ENCODE data around the gene NAALADL1. TPM values are rescaled to one million over a fixed set of nuclear protein-coding genes. Genes with fewer than 3 reads are reported as not detected.
A peak's percentile ranks its signal among the peaks of the same experiment; 100 is the strongest.

The NAALADL1 gene
- total and polyA plus RNA-seq, 2 experiments from 2014 or later = 11.1 to 13.7 TPM

- no peaks in the 10 kb centered on the region for H3K27me3 ChIP-seq (ENCODE audit: insufficient read depth)
- no peaks in the 10 kb centered on the region for H3K36me3 ChIP-seq (ENCODE audit: insufficient read depth)
- H2AFZ ChIP-seq = peak within 1 kb of the TSS; percentile 95
- peak within 1 kb of the TSS; percentile 96 for H3K27ac Mint-ChIP-seq
- H3K36me3 Mint-ChIP-seq (ENCODE audit: low read depth) = peaks cover 24% of the 10 kb centered on the region
- no peaks in the 10 kb centered on the region; the same call in 2 of the 3 replicates for H3K9me3 Mint-ChIP-seq
- H3K27me3 Mint-ChIP-seq (ENCODE audit: insufficient read depth, low read depth, poor library complexity) = peaks cover 15% of the 10 kb centered on the region
- ATAC-seq (peak; percentile 82), DNase-seq (ENCODE audit: low spot score) (peak; percentile 95)
- H3K4me2 ChIP-seq = peak within 1 kb of the TSS; percentile 99
- H3K9me2 ChIP-seq (ENCODE audit: insufficient read depth) = no peaks in the 10 kb centered on the region
- peaks cover 20% of the 10 kb centered on the region; the same call in 1 of the 2 replicates for H3F3A ChIP-seq (replicated peaks; ENCODE audit: low read depth)
- H3K4me3 ChIP-seq = peak within 1 kb of the TSS; percentile 88
- peak within 1 kb of the TSS; percentile 86 for H3K4me3 Mint-ChIP-seq
- H4K20me1 ChIP-seq (replicated peaks; ENCODE audit: insufficient read depth) = 0 out of 2 replicates have a peak, but pooled peaks cover 2% of the 10 kb centered on the region
- no peaks in the 10 kb centered on the region; the same call in 1 of the 2 replicates for H3K4me1 ChIP-seq (ENCODE audit: insufficient read depth)
- peaks cover 13% of the 10 kb centered on the region; the same call in 2 of the 3 replicates for H3K4me1 Mint-ChIP-seq
- H3K27ac ChIP-seq (ENCODE audit: low read depth) = peak within 1 kb of the TSS; percentile 99
- peaks cover 11% of the 10 kb centered on the region; the same call in 1 of the 2 replicates for H3K79me2 ChIP-seq (replicated peaks; ENCODE audit: insufficient read depth)
- TF ChIP-seq REST (IDR thresholded peaks at IDR 0.05; ENCODE audit: unreplicated experiment) (no peak), ZNF462 (CRISPR knock-in tag; IDR thresholded peaks at IDR 0.05) (no peak), EZH2phosphoT487 (IDR thresholded peaks at IDR 0.05; ENCODE audit: unreplicated experiment) (no peak), POLR2AphosphoS5 (IDR thresholded peaks at IDR 0.05; ENCODE audit: low read depth) (peak; percentile 58; the same call in 1 of the 2 replicates), CREB1 (CRISPR knock-in tag; IDR thresholded peaks at IDR 0.05; ENCODE audit: low read depth) (peak; percentile 80)
- TF ChIP-seq, protein P1, sequence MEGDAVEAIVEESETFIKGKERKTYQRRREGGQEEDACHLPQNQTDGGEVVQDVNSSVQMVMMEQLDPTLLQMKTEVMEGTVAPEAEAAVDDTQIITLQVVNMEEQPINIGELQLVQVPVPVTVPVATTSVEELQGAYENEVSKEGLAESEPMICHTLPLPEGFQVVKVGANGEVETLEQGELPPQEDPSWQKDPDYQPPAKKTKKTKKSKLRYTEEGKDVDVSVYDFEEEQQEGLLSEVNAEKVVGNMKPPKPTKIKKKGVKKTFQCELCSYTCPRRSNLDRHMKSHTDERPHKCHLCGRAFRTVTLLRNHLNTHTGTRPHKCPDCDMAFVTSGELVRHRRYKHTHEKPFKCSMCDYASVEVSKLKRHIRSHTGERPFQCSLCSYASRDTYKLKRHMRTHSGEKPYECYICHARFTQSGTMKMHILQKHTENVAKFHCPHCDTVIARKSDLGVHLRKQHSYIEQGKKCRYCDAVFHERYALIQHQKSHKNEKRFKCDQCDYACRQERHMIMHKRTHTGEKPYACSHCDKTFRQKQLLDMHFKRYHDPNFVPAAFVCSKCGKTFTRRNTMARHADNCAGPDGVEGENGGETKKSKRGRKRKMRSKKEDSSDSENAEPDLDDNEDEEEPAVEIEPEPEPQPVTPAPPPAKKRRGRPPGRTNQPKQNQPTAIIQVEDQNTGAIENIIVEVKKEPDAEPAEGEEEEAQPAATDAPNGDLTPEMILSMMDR (conservative IDR thresholded peaks at IDR 0.05; ENCODE audit: low read depth in 2 of 2) = peak; percentile 48 to 62
These were observed 44.2 kb downstream of the NAALADL1 start, which contains the start of gene ARL2 for GRCh38 chr11:65013888-65014725. Gene ARL2, plus strand, starts transcription at chr11:65014160. Its CDS starts 48 bp downstream, at chr11:65014208.
